K562 (cell line): ENCODE measurements around the gene MINDY3. TPM values are rescaled to one million over a fixed set of nuclear protein-coding genes. Genes with fewer than 3 reads are reported as not detected.

Experiments used
- ATAC-seq: fragments of 200-7000 bp; cut with Tn5 transposase; 3 replicates; pipeline ENCODE4 v1.9.1; 2020; ENCODE audit warnings: moderate library complexity
- BruUV-seq: library from RNA; stranded (reverse); fragments of 400-500 nt; replicated peaks from 2 replicates; lab custom pipeline; 2021; lab: Mats Ljungman, UMichigan
- CTCF ChIA-PET: fragments of 300-600 bp; formaldehyde crosslinking; extraction: SDS; loops from one replicate; lab custom pipeline; 2021; ENCODE audit warnings: low intra/inter-chr PET ratio; lab: Yijun Ruan, JAX
- POLR2A ChIA-PET: fragments of 300-600, 350-650 bp; sonication (Branson Sonifier 250); formaldehyde crosslinking; extraction: SDS; loops from one replicate; lab custom pipeline; 2021; ENCODE audit warnings: antibody characterized with exemption, inconsistent platforms; lab: Yijun Ruan, JAX
- DNase-seq, 4 experiments: peaks; one replicate each; pipeline versions ENCODE4 v3.0.0 to v3.0.0-alpha.2; 2011 to 2018; ENCODE audit warnings: low spot score in 3 of 4, mixed read lengths in 3 of 4; ENCODE audit errors: extremely low read depth in 1 of 4
- FAIRE-seq: peaks from 2 replicates; lab custom pipeline; 2011; peaks lifted over from hg19 to GRCh38; lab: Jason Lieb, UNC
- H2AFZ ChIP-seq: 2 replicates; pipeline ENCODE4 v1.6.0; 2011; ENCODE audit warnings: low read depth, low read length, control low read depth, inconsistent platforms
- H3K27ac ChIP-seq: fragments of 200-600 bp; 3 replicates; pipeline ENCODE4 v1.8.0; 2011; ENCODE audit warnings: low read depth, mild to moderate bottlenecking, control low read depth, inconsistent platforms, low read length, moderate library complexity, mixed read lengths; ENCODE audit errors: extremely low read depth
- H3K27me3 ChIP-seq, 2 experiments: fragments of 300-600 bp in 1 of 2; 2 replicates in 1 of 2; 3 replicates in 1 of 2; pipeline versions ENCODE4 v1.6.0 to v1.8.0; 2011; ENCODE audit warnings: inconsistent platforms in 2 of 2, low read length in 2 of 2, mild to moderate bottlenecking in 1 of 2, mixed read lengths in 1 of 2, moderate library complexity in 1 of 2; ENCODE audit not compliant: control insufficient read depth in 2 of 2, insufficient read depth in 2 of 2
- H3K36me3 ChIP-seq: fragments of 300-600 bp; 3 replicates; pipeline ENCODE4 v1.8.0; 2011; ENCODE audit warnings: mild to moderate bottlenecking, low read length, inconsistent platforms; ENCODE audit not compliant: control insufficient read depth, insufficient read depth
- H3K4me1 ChIP-seq, 2 experiments: fragments of 200-600 bp in 1 of 2; replicated peaks in 1 of 2; 2 replicates in 1 of 2; 3 replicates in 1 of 2; pipeline versions ENCODE4 v1.5.1 to v1.8.0; 2011; ENCODE audit warnings: inconsistent platforms in 2 of 2, low read length in 2 of 2, mild to moderate bottlenecking in 1 of 2, mixed read lengths in 1 of 2, moderate library complexity in 1 of 2; ENCODE audit not compliant: control insufficient read depth in 2 of 2, insufficient read depth in 2 of 2
- H3K4me2 ChIP-seq: 2 replicates; pipeline ENCODE4 v1.6.1; 2011; ENCODE audit warnings: low read length, control low read depth, inconsistent platforms, mixed read lengths; ENCODE audit not compliant: insufficient read depth
- H3K4me3 ChIP-seq: fragments of 200-600 bp; sonication (generic), shearing (Covaris generic); 2 replicates; pipeline ENCODE4 v1.5.1; 2016; ENCODE audit warnings: control low read depth, inconsistent platforms
- H3K79me2 ChIP-seq: fragments of 200-600 bp; 3 replicates; pipeline ENCODE4 v1.8.0; 2011; ENCODE audit warnings: low read length, inconsistent platforms; ENCODE audit not compliant: control insufficient read depth, insufficient read depth
- H3K9ac ChIP-seq, 2 experiments: 2 replicates each; pipeline versions ENCODE4 v1.6.0 to v1.6.1; 2011; ENCODE audit warnings: low read depth in 2 of 2, low read length in 2 of 2, control low read depth in 1 of 2, inconsistent platforms in 1 of 2, mild to moderate bottlenecking in 1 of 2, mixed read lengths in 1 of 2; ENCODE audit not compliant: insufficient read depth in 1 of 2
- H3K9me1 ChIP-seq: one replicate; pipeline ENCODE4 v1.6.0; 2011; ENCODE audit warnings: inconsistent platforms, mild to moderate bottlenecking, low read length, moderate library complexity; ENCODE audit not compliant: control insufficient read depth, insufficient read depth
- H3K9me3 ChIP-seq: replicated peaks from 2 replicates; pipeline ENCODE4 v1.5.1; 2011; ENCODE audit warnings: low read depth, low read length, inconsistent platforms; ENCODE audit not compliant: control insufficient read depth, insufficient read depth
- H4K20me1 ChIP-seq: replicated peaks from 2 replicates; pipeline ENCODE4 v1.6.1; 2011; ENCODE audit warnings: low read length, inconsistent platforms, mixed read lengths; ENCODE audit not compliant: control insufficient read depth, insufficient read depth
- ATF7 ChIP-seq: fragments of 450-650 bp; IDR thresholded peaks from 2 replicates; pipeline ENCODE4 v1.7.1; 2014; ENCODE audit warnings: mild to moderate bottlenecking, moderate library complexity
- FOXJ3 ChIP-seq: sonication (generic); formaldehyde crosslinking; IDR thresholded peaks from 2 replicates; pipeline ENCODE4 v1.4.0; 2020; ENCODE audit warnings: mild to moderate bottlenecking, missing genetic modification reagents
- HDAC1 ChIP-seq, 2 experiments: fragments of 450-650 bp; IDR thresholded peaks; 2 replicates each; pipeline ENCODE4 v1.6.1; 2016 to 2017; ENCODE audit warnings: inconsistent platforms in 1 of 2, mild to moderate bottlenecking in 1 of 2, moderate library complexity in 1 of 2
- HMGN3 ChIP-seq: IDR thresholded peaks from 2 replicates; pipeline ENCODE4 v1.6.1; 2011; ENCODE audit warnings: borderline replicate concordance, low read depth, mild to moderate bottlenecking, mixed read lengths, low read length; ENCODE audit not compliant: insufficient read length; ENCODE audit errors: extremely low read depth
- JUNB ChIP-seq: fragments of 450-650 bp; formaldehyde crosslinking; conservative IDR thresholded peaks from 2 replicates; pipeline ENCODE4 v1.4.0; 2020; ENCODE audit warnings: mild to moderate bottlenecking
- JUND ChIP-seq, 2 experiments: IDR thresholded peaks; 2 replicates in 1 of 2; 3 replicates in 1 of 2; pipeline ENCODE4 v1.6.1; 2011; ENCODE audit warnings: borderline replicate concordance in 2 of 2, low read depth in 2 of 2, low read length in 2 of 2, improper control_type of control experiment in 1 of 2, missing biosample characterization in 1 of 2, missing genetic modification characterization in 1 of 2, missing genetic modification reagents in 1 of 2
- KLF13 ChIP-seq: fragments of 450-650 bp; IDR thresholded peaks from 2 replicates; pipeline ENCODE4 v1.6.1; 2016; ENCODE audit warnings: missing genetic modification characterization, low read depth, mild to moderate bottlenecking, missing compliant biosample characterization, moderate library complexity, borderline replicate concordance
- PHF8 ChIP-seq: fragments of 200-600 bp; sonication (generic); IDR thresholded peaks from 2 replicates; pipeline ENCODE4 v1.6.1; 2012; ENCODE audit warnings: mixed run types, mild to moderate bottlenecking, inconsistent platforms, low read length, moderate library complexity, borderline replicate concordance
- PHTF2 ChIP-seq: fragments of 250-450 bp; sonication (Bioruptor Pico); IDR thresholded peaks from 2 replicates; pipeline ENCODE4 v1.5.0; 2021; ENCODE audit warnings: mild to moderate bottlenecking
- POLR2B ChIP-seq: fragments of 450-650 bp; IDR thresholded peaks from 2 replicates; pipeline ENCODE4 v1.6.1; 2018; ENCODE audit warnings: low read depth; ENCODE audit not compliant: partially characterized antibody
- ZFPM2 ChIP-seq: fragments of 250-450 bp; sonication (Bioruptor Pico); IDR thresholded peaks from 2 replicates; pipeline ENCODE4 v1.5.1; 2022; ENCODE audit warnings: mild to moderate bottlenecking
- ZNF431 ChIP-seq: sonication (generic); formaldehyde crosslinking; IDR thresholded peaks from 2 replicates; pipeline ENCODE4 v1.8.0; 2022; ENCODE audit warnings: mild to moderate bottlenecking, missing genetic modification reagents
- WGBS: fragments of 100-300 bp; shearing (Covaris generic); methylation state at CpG from one replicate; pipeline ENCODE4 v1.1.6; 2016; ENCODE audit warnings: low coverage, mixed read lengths; ENCODE audit not compliant: insufficient coverage; ENCODE audit errors: missing lambda C conversion rate; 5-methylcytosine and 5-hydroxymethylcytosine counted together
- in situ Hi-C: fragments of 300-500 bp; cut with MboI; formaldehyde crosslinking; loops from 4 replicates; pipeline ENCODE4 v1.15.0; 2018; ENCODE audit warnings: inconsistent platforms, mixed read lengths
- intact Hi-C: fragments of 100-400 bp; cut with micrococcal nuclease; formaldehyde crosslinking; loops from 2 replicates; pipeline ENCODE4 v1.14.2; 2022
- polyA plus RNA-seq, 8 experiments: library from polyadenylated mRNA; depleted of rRNA in 4 of 8; stranded (reverse) in 5 of 8; unstranded in 3 of 8; fragments of >200 nt; fragmentation: Nextera tagmentation in 2 of 8; fragmentation: Illumina TruSeq in 1 of 8; extraction: Ambion mirVana in 2 of 8; extraction: Trizol in 1 of 8; gene quantifications; 2 replicates each; pipeline versions ENCODE4 v1.2.1 to v1.2.3, GENCODE V29; 2011 to 2014; ENCODE audit warnings: inconsistent platforms in 1 of 8, missing spikeins in 1 of 8
- total RNA-seq, 7 experiments: library from RNA; depleted of rRNA in 6 of 7; stranded (reverse); fragments of >200 nt in 6 of 7; fragmentation: Illumina TruSeq in 2 of 7; extraction: Trizol in 2 of 7; gene quantifications; 2 replicates each; pipeline versions ENCODE4 v1.2.1 to v1.2.3, GENCODE V29; 2011 to 2021; ENCODE audit warnings: low replicate concordance in 1 of 7
- TF ChIP-seq, protein P1 (sequence below): fragments of 250-450 bp; sonication (Bioruptor Pico); IDR thresholded peaks from 2 replicates; pipeline ENCODE4 v1.4.0; 2020; ENCODE audit warnings: mild to moderate bottlenecking, moderate library complexity

MINDY3 gene
- total and polyA plus RNA-seq, 9 of the 15 experiments (the other 6 are each of a cell fraction or from before 2014, with no cell fraction given), result 14.0 to 35.9 (median 23.6) TPM

- no peak for TF ChIP-seq JUND (IDR thresholded peaks at IDR 0.05; ENCODE audit: borderline replicate concordance, low read depth, low read length)
- no peak for TF ChIP-seq JUND (tag; IDR thresholded peaks at IDR 0.05; ENCODE audit: borderline replicate concordance, low read depth, low read length)
- TF ChIP-seq JUNB (CRISPR knock-in tag), result no peak
- TF ChIP-seq PHTF2 (CRISPR knock-in tag), result no peak
- no peak for TF ChIP-seq ATF7
- no peak for TF ChIP-seq PHF8
- no peak for TF ChIP-seq KLF13 (tag)
- TF ChIP-seq POLR2B, result no peak
Measured at GRCh38 chr10:15794569-15794968, 65.7 kb downstream of the MINDY3 start (continued).

- Histone ChIP-seq H2AFZ (no peak overlapping the region), H3K27me3 (no peaks in the 10 kb centered on the region), H3K36me3 (peaks cover 35% of the 10 kb centered on the region), H3K27ac (no peak overlapping the region), H4K20me1 (no peaks in the 10 kb centered on the region), H3K4me1 (peaks cover 6 to 28% of the 10 kb centered on the region in 2 experiments; a peak in 4 of 5 replicates), H3K79me2 (peaks cover 39% of the 10 kb centered on the region), H3K9me1 (no peaks in the 10 kb centered on the region), H3K9ac (no peak overlapping the region), H3K9me3 (no peaks in the 10 kb centered on the region), H3K4me2 (no peak overlapping the region), H3K4me3 (no peak overlapping the region)
- in situ Hi-C loops, result no loop called here
- CTCF ChIA-PET, result no interaction called here
- TF ChIP-seq ZNF431 (CRISPR knock-in tag) (no peak), HDAC1 (IDR thresholded peaks at IDR 0.05) (no peak), ZFPM2 (CRISPR knock-in tag) (no peak), HMGN3 (no peak), FOXJ3 (CRISPR knock-in tag) (no peak)
- TF ChIP-seq, protein P1, sequence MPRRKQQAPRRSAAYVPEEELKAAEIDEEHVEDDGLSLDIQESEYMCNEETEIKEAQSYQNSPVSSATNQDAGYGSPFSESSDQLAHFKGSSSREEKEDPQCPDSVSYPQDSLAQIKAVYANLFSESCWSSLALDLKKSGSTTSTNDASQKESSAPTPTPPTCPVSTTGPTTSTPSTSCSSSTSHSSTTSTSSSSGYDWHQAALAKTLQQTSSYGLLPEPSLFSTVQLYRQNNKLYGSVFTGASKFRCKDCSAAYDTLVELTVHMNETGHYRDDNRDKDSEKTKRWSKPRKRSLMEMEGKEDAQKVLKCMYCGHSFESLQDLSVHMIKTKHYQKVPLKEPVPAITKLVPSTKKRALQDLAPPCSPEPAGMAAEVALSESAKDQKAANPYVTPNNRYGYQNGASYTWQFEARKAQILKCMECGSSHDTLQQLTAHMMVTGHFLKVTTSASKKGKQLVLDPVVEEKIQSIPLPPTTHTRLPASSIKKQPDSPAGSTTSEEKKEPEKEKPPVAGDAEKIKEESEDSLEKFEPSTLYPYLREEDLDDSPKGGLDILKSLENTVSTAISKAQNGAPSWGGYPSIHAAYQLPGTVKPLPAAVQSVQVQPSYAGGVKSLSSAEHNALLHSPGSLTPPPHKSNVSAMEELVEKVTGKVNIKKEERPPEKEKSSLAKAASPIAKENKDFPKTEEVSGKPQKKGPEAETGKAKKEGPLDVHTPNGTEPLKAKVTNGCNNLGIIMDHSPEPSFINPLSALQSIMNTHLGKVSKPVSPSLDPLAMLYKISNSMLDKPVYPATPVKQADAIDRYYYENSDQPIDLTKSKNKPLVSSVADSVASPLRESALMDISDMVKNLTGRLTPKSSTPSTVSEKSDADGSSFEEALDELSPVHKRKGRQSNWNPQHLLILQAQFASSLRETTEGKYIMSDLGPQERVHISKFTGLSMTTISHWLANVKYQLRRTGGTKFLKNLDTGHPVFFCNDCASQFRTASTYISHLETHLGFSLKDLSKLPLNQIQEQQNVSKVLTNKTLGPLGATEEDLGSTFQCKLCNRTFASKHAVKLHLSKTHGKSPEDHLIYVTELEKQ (CRISPR knock-in tag), result no peak
- intact Hi-C loops, result no loop called here
- FAIRE-seq (no peak), DNase-seq (no peak), ATAC-seq (peak; percentile 21; the same call in 2 of the 3 replicates)
- no TSS peak for BruUV-seq
- POLR2A ChIA-PET, result no interaction called here
- WGBS, result 83% methylated on average over 5 of the region's 5 CpGs
Measured at GRCh38 chr10:15793664-15794063, 66.6 kb downstream of the MINDY3 start.
